MG63 (cell line): ENCODE data around the gene MBNL2. TPM values are rescaled to one million over a fixed set of nuclear protein-coding genes. Genes with fewer than 3 reads are reported as not detected.

Experiments
- DNase-seq: peaks from one replicate; pipeline ENCODE4 v3.0.0-alpha.2; 2020
- H3K27me3 ChIP-seq: fragments of 250-450 bp; sonication (Bioruptor Pico); 2 replicates; pipeline ENCODE4 v1.5.1; 2020; ENCODE audit warnings: mild to moderate bottlenecking, moderate library complexity
- H3K36me3 ChIP-seq: fragments of 250-450 bp; sonication (Bioruptor Pico); 2 replicates; pipeline ENCODE4 v1.5.1; 2020; ENCODE audit warnings: mild to moderate bottlenecking, moderate library complexity
- H3K4me3 ChIP-seq: fragments of 250-450 bp; sonication (Bioruptor Pico); 2 replicates; pipeline ENCODE4 v1.5.1; 2020; ENCODE audit warnings: mild to moderate bottlenecking, moderate library complexity
- H3K9me3 ChIP-seq: fragments of 250-450 bp; sonication (Bioruptor Pico); 2 replicates; pipeline ENCODE4 v1.5.1; 2020; ENCODE audit warnings: mild to moderate bottlenecking, moderate library complexity
- total RNA-seq: library from RNA; depleted of rRNA; stranded (reverse); fragments of >200 nt; shearing (Covaris generic); gene quantifications from 2 replicates; pipeline ENCODE4 v1.2.3, GENCODE V29; 2014; ENCODE audit warnings: low replicate concordance

Gene MBNL2
- total RNA-seq, 1 experiment from 2014 or later: 28.6 TPM

GRCh38 chr13:97269603-97270002 lies 47.5 kb downstream of the MBNL2 start:
- Histone ChIP-seq H3K27me3 (no peaks in the 10 kb centered on the region), H3K9me3 (no peaks in the 10 kb centered on the region; the same call in 1 of the 2 replicates), H3K36me3 (peaks cover 40% of the 10 kb centered on the region), H3K4me3 (no peak overlapping the region)
- DNase-seq: no peak

GRCh38 chr13:97272526-97272925 lies 50.4 kb downstream of the MBNL2 start:
- DNase-seq: no peak
- H3K4me3 ChIP-seq: no peak overlapping the region
- no peaks in the 10 kb centered on the region for H3K9me3 ChIP-seq
- peaks cover 43% of the 10 kb centered on the region for H3K36me3 ChIP-seq
- no peaks in the 10 kb centered on the region for H3K27me3 ChIP-seq

GRCh38 chr13:97273341-97273831 lies 51.3 kb downstream of the MBNL2 start:
- Histone ChIP-seq H3K27me3 (no peaks in the 10 kb centered on the region), H3K9me3 (no peaks in the 10 kb centered on the region), H3K4me3 (no peak overlapping the region), H3K36me3 (peaks cover 37% of the 10 kb centered on the region)
- DNase-seq: peak; percentile 62

- Histone ChIP-seq H3K36me3 (peaks cover 42% of the 10 kb centered on the region), H3K9me3 (no peaks in the 10 kb centered on the region), H3K27me3 (no peaks in the 10 kb centered on the region), H3K4me3 (no peak overlapping the region)
- DNase-seq: no peak
Measured at GRCh38 chr13:97274829-97275649, 52.9 kb downstream of the MBNL2 start.

- no peak for DNase-seq
- no peaks in the 10 kb centered on the region for H3K9me3 ChIP-seq
- H3K27me3 ChIP-seq: no peaks in the 10 kb centered on the region
- H3K4me3 ChIP-seq: no peak overlapping the region
- H3K36me3 ChIP-seq: peaks cover 47% of the 10 kb centered on the region
Measured at GRCh38 chr13:97275776-97276501, 53.8 kb downstream of the MBNL2 start.

GRCh38 chr13:97276862-97277269 lies 54.7 kb downstream of the MBNL2 start:
- DNase-seq: no peak
- Histone ChIP-seq H3K9me3 (no peaks in the 10 kb centered on the region), H3K4me3 (no peak overlapping the region), H3K36me3 (peaks cover 55% of the 10 kb centered on the region), H3K27me3 (no peaks in the 10 kb centered on the region)

GRCh38 chr13:97278435-97279411 lies 56.6 kb downstream of the MBNL2 start:
- H3K27me3 ChIP-seq: no peaks in the 10 kb centered on the region
- H3K36me3 ChIP-seq: peaks cover 69% of the 10 kb centered on the region
- DNase-seq: no peak

GRCh38 chr13:97279913-97280312 lies 57.8 kb downstream of the MBNL2 start:
- DNase-seq: no peak
- H3K9me3 ChIP-seq: no peaks in the 10 kb centered on the region
- H3K27me3 ChIP-seq: no peaks in the 10 kb centered on the region
- H3K4me3 ChIP-seq: no peak overlapping the region
- H3K36me3 ChIP-seq: peaks cover 71% of the 10 kb centered on the region

More at GRCh38 chr13:97278435-97279411, 56.6 kb downstream of the MBNL2 start:
- Histone ChIP-seq H3K4me3 (no peak overlapping the region), H3K9me3 (no peaks in the 10 kb centered on the region)

- H3K9me3 ChIP-seq: no peaks in the 10 kb centered on the region
- no peak overlapping the region for H3K4me3 ChIP-seq
- H3K27me3 ChIP-seq: no peaks in the 10 kb centered on the region
- no peak for DNase-seq
- H3K36me3 ChIP-seq: peaks cover 72% of the 10 kb centered on the region
Measured at GRCh38 chr13:97280478-97280877, 58.3 kb downstream of the MBNL2 start.

GRCh38 chr13:97281028-97281427 lies 58.9 kb downstream of the MBNL2 start:
- peaks cover 72% of the 10 kb centered on the region for H3K36me3 ChIP-seq
- DNase-seq: no peak
- H3K4me3 ChIP-seq: no peak overlapping the region
- H3K27me3 ChIP-seq: no peaks in the 10 kb centered on the region
- H3K9me3 ChIP-seq: no peaks in the 10 kb centered on the region

GRCh38 chr13:97282705-97283104 lies 60.6 kb downstream of the MBNL2 start:
- DNase-seq: peak; percentile 45
- no peaks in the 10 kb centered on the region for H3K9me3 ChIP-seq
- H3K36me3 ChIP-seq: peaks cover 63% of the 10 kb centered on the region
- no peak overlapping the region for H3K4me3 ChIP-seq
- no peaks in the 10 kb centered on the region for H3K27me3 ChIP-seq

GRCh38 chr13:97283888-97284287 lies 61.8 kb downstream of the MBNL2 start:
- Histone ChIP-seq H3K4me3 (no peak overlapping the region), H3K27me3 (no peaks in the 10 kb centered on the region), H3K36me3 (peaks cover 68% of the 10 kb centered on the region), H3K9me3 (no peaks in the 10 kb centered on the region)
- no peak for DNase-seq

- H3K36me3 ChIP-seq: peaks cover 68% of the 10 kb centered on the region
- no peak for DNase-seq
- no peaks in the 10 kb centered on the region for H3K9me3 ChIP-seq
- H3K27me3 ChIP-seq: no peaks in the 10 kb centered on the region
- no peak overlapping the region for H3K4me3 ChIP-seq
Measured at GRCh38 chr13:97284558-97284957, 62.4 kb downstream of the MBNL2 start.

- no peaks in the 10 kb centered on the region for H3K27me3 ChIP-seq
- H3K4me3 ChIP-seq: no peak overlapping the region
- H3K9me3 ChIP-seq: no peaks in the 10 kb centered on the region
- no peak for DNase-seq
- peaks cover 60% of the 10 kb centered on the region for H3K36me3 ChIP-seq
Measured at GRCh38 chr13:97285221-97285955, 63.3 kb downstream of the MBNL2 start.

- Histone ChIP-seq H3K27me3 (no peaks in the 10 kb centered on the region), H3K36me3 (peaks cover 50% of the 10 kb centered on the region), H3K9me3 (no peaks in the 10 kb centered on the region)
Measured at GRCh38 chr13:97286317-97287046, 64.3 kb downstream of the MBNL2 start.

More at GRCh38 chr13:97286317-97287046, 64.3 kb downstream of the MBNL2 start:
- no peak overlapping the region for H3K4me3 ChIP-seq
- DNase-seq: no peak
